Left colon (tissue), 2 donors: Measurements from ENCODE around the gene NAGA. TPM values are rescaled to one million over a fixed set of nuclear protein-coding genes. Genes with fewer than 3 reads are reported as not detected.

Experiments
- ATAC-seq: fragments of 200-7000 bp; cut with Tn5 transposase; one replicate; pipeline ENCODE4 v1.9.1; 2020; ENCODE audit warnings: mild to moderate bottlenecking, moderate library complexity
- DNase-seq, 2 donors: peaks; one replicate each; pipeline ENCODE4 v3.0.0-alpha.2; 2020
- intact Hi-C, 2 donors: fragments of 100-400 bp; cut with DNase I in 1 of 2; cut with micrococcal nuclease in 1 of 2; formaldehyde crosslinking; loops; one replicate each; pipeline versions ENCODE4 v1.11.2 to v1.14.0; 2022; cut with DNase I, micrococcal nuclease
- total RNA-seq, 2 donors: library from RNA; stranded (reverse); fragmentation: NEBNext Ultra II Directional; extraction: Animal tissue kit (Norgen Biotek cat#: 25700); gene quantifications; one replicate each; pipeline ENCODE4 v1.2.1, GENCODE V29; 2021
- donor health status: DM: no; HTN: no; CAD: no.
- donor health status: DM: yes; HTN: yes; CAD: no.

The NAGA gene
- total RNA-seq, 2 donors from 2014 or later: 38.3 to 38.5 TPM

- DNase-seq (no peak), ATAC-seq (no peak)
- intact Hi-C loops: no loop called here
Measured at GRCh38 chr22:42062506-42063170, 8.0 kb downstream of the NAGA start.

GRCh38 chr22:42061041-42061440 is 9.6 kb downstream of the NAGA start:
- ATAC-seq (no peak), DNase-seq (no peak)
- intact Hi-C loops: no loop called here

- no peak for DNase-seq
Measured at GRCh38 chr22:42060489-42060888, 10.1 kb downstream of the NAGA start.

GRCh38 chr22:42056757-42057511 is 13.7 kb downstream of the NAGA start:
- intact Hi-C loops: no loop called here
- ATAC-seq: no peak

More at GRCh38 chr22:42060489-42060888, 10.1 kb downstream of the NAGA start:
- no peak for ATAC-seq
- intact Hi-C loops: no loop called here

GRCh38 chr22:42052765-42053164 is 17.8 kb downstream of the NAGA start:
- no peak for DNase-seq
- intact Hi-C loops: no loop called here

More at GRCh38 chr22:42056757-42057511, 13.7 kb downstream of the NAGA start:
- no peak for DNase-seq

GRCh38 chr22:42050641-42051180 is 19.9 kb downstream of the NAGA start:
- DNase-seq (no peak), ATAC-seq (no peak)
- intact Hi-C loops: no loop called here

More at GRCh38 chr22:42052765-42053164, 17.8 kb downstream of the NAGA start:
- ATAC-seq: no peak

- intact Hi-C loops: no loop called here
- DNase-seq: no peak
- no peak for ATAC-seq
Measured at GRCh38 chr22:42041784-42042183, 28.8 kb downstream of the NAGA start.

GRCh38 chr22:42039271-42039670 is 31.3 kb downstream of the NAGA start:
- ATAC-seq (no peak), DNase-seq (no peak)
- intact Hi-C loops: no loop called here

GRCh38 chr22:42035256-42035655 is 35.4 kb downstream of the NAGA start:
- intact Hi-C loops: no loop called here
- DNase-seq (no peak), ATAC-seq (no peak)

- no peak for ATAC-seq
- intact Hi-C loops: no loop called here
- no peak for DNase-seq
Measured at GRCh38 chr22:42033263-42034181, 37.1 kb downstream of the NAGA start.

- ATAC-seq: no peak
- intact Hi-C loops: no loop called here
- no peak for DNase-seq
Measured at GRCh38 chr22:42026705-42027104, 43.9 kb downstream of the NAGA start.

GRCh38 chr22:42025421-42025820 is 45.2 kb downstream of the NAGA start:
- intact Hi-C loops: no loop called here
- no peak for DNase-seq
- no peak for ATAC-seq

GRCh38 chr22:42022162-42022847 is 48.3 kb downstream of the NAGA start:
- peak; percentile 100 for ATAC-seq
- peak in 1 of 2 donors; percentile 42 for DNase-seq
- intact Hi-C loops: no loop called here

GRCh38 chr22:42021571-42021970 is 49.0 kb downstream of the NAGA start:
- DNase-seq (no peak), ATAC-seq (peak; percentile 46)
- intact Hi-C loops: no loop called here

GRCh38 chr22:42018224-42018623 is 52.4 kb downstream of the NAGA start:
- no peak for DNase-seq
- intact Hi-C loops: no loop called here
- ATAC-seq: no peak

- ATAC-seq: no peak
Measured at GRCh38 chr22:42016111-42016510, 54.5 kb downstream of the NAGA start.

GRCh38 chr22:42013385-42013784 is 57.2 kb downstream of the NAGA start:
- ATAC-seq: no peak
- intact Hi-C loops: no loop called here
- DNase-seq: no peak

More at GRCh38 chr22:42016111-42016510, 54.5 kb downstream of the NAGA start:
- intact Hi-C loops: no loop called here
- DNase-seq: no peak

GRCh38 chr22:42010778-42011177 is 59.8 kb downstream of the NAGA start:
- no peak for ATAC-seq
- no peak for DNase-seq
- intact Hi-C loops: no loop called here
